Trophoblast cell (in vitro differentiated cells and primary cell): ENCODE results near the gene CAMSAP2.
A peak's percentile ranks its signal among the peaks of the same experiment; 100 is the strongest.

ENCODE experiments used
- DNase-seq, 2 donors: peaks; one replicate each; pipeline ENCODE4 v3.0.0-alpha.2; 2016
- H2AFZ ChIP-seq: 2 replicates; pipeline ENCODE4 v1.6.1; 2013; ENCODE audit warnings: low read length, moderate library complexity, mild to moderate bottlenecking; ENCODE audit not compliant: insufficient read depth, poor library complexity
- H2AK5ac ChIP-seq: 2 replicates; pipeline ENCODE4 v1.6.1; 2013; ENCODE audit warnings: mild to moderate bottlenecking, low read length
- H2BK120ac ChIP-seq: 2 replicates; pipeline ENCODE4 v1.6.1; 2013; ENCODE audit warnings: low read length, mild to moderate bottlenecking, moderate library complexity; ENCODE audit not compliant: insufficient read depth, poor library complexity
- H2BK12ac ChIP-seq: 2 replicates; pipeline ENCODE4 v1.6.1; 2013; ENCODE audit warnings: mild to moderate bottlenecking, low read length, moderate library complexity
- H2BK5ac ChIP-seq: 2 replicates; pipeline ENCODE4 v1.6.1; 2013; ENCODE audit warnings: low read length, low read depth, moderate library complexity, mild to moderate bottlenecking; ENCODE audit not compliant: poor library complexity
- H3K14ac ChIP-seq: 2 replicates; pipeline ENCODE4 v1.6.1; 2013; ENCODE audit warnings: mild to moderate bottlenecking, low read length
- H3K18ac ChIP-seq: 2 replicates; pipeline ENCODE4 v1.6.1; 2013; ENCODE audit warnings: mild to moderate bottlenecking, low read length
- H3K23ac ChIP-seq: 2 replicates; pipeline ENCODE4 v1.6.1; 2013; ENCODE audit warnings: low read length
- H3K27ac ChIP-seq: 2 replicates; pipeline ENCODE4 v1.5.1; 2013; ENCODE audit warnings: low read depth, mild to moderate bottlenecking, inconsistent platforms, low read length, moderate library complexity
- H3K27me3 ChIP-seq: 2 replicates; pipeline ENCODE4 v1.6.1; 2013; ENCODE audit warnings: inconsistent platforms, mild to moderate bottlenecking, low read length, moderate library complexity; ENCODE audit not compliant: insufficient read depth
- H3K36me3 ChIP-seq, 2 experiments: 1 replicate in 1 of 2; 2 replicates in 1 of 2; pipeline ENCODE4 v1.6.1; 2013; ENCODE audit warnings: low read length in 2 of 2, mild to moderate bottlenecking in 2 of 2, moderate library complexity in 1 of 2; ENCODE audit not compliant: insufficient read depth in 2 of 2, control insufficient read depth in 1 of 2
- H3K4ac ChIP-seq: 2 replicates; pipeline ENCODE4 v1.6.1; 2013; ENCODE audit warnings: low read depth, mild to moderate bottlenecking, low read length, moderate library complexity
- H3K4me1 ChIP-seq, 2 experiments: 1 replicate in 1 of 2; 2 replicates in 1 of 2; pipeline ENCODE4 v1.6.1; 2013; ENCODE audit warnings: low read length in 2 of 2, mild to moderate bottlenecking in 2 of 2, moderate library complexity in 1 of 2; ENCODE audit not compliant: insufficient read depth in 2 of 2, control insufficient read depth in 1 of 2
- H3K4me2 ChIP-seq: 2 replicates; pipeline ENCODE4 v1.6.1; 2013; ENCODE audit warnings: inconsistent platforms, mild to moderate bottlenecking, low read length, moderate library complexity
- H3K4me3 ChIP-seq: 2 replicates; pipeline ENCODE4 v1.5.1; 2013; ENCODE audit warnings: mild to moderate bottlenecking, low read depth, low read length, inconsistent platforms
- H3K79me1 ChIP-seq: one replicate; pipeline ENCODE4 v1.6.1; 2013; ENCODE audit warnings: low read length
- H3K79me2 ChIP-seq: 2 replicates; pipeline ENCODE4 v1.6.1; 2013; ENCODE audit warnings: low read length, mild to moderate bottlenecking; ENCODE audit not compliant: control insufficient read depth, insufficient read depth, poor library complexity
- H3K9ac ChIP-seq: 2 replicates; pipeline ENCODE4 v1.6.1; 2013; ENCODE audit warnings: mild to moderate bottlenecking, low read length
- H3K9me3 ChIP-seq: 2 replicates; pipeline ENCODE4 v1.6.1; 2013; ENCODE audit warnings: low read depth, mild to moderate bottlenecking, control low read depth, inconsistent platforms, low read length; ENCODE audit not compliant: insufficient read depth
- H4K12ac ChIP-seq: 2 replicates; pipeline ENCODE4 v1.6.1; 2013; ENCODE audit warnings: low read depth, mild to moderate bottlenecking, low read length, moderate library complexity
- H4K8ac ChIP-seq: 2 replicates; pipeline ENCODE4 v1.6.1; 2013; ENCODE audit warnings: low read depth, mild to moderate bottlenecking, low read length, moderate library complexity
- H4K91ac ChIP-seq: one replicate; pipeline ENCODE4 v1.6.1; 2013; ENCODE audit warnings: low read depth, mild to moderate bottlenecking, low read length, moderate library complexity
- WGBS: extraction: QIAGEN DNeasy Blood & Tissue Kit; methylation state at CpG from one replicate; pipeline ENCODE4 v1.1.7; 2013; ENCODE audit warnings: missing lambda C conversion rate; ENCODE audit not compliant: insufficient read length, insufficient coverage; ENCODE audit errors: extremely low coverage; 5-methylcytosine and 5-hydroxymethylcytosine counted together

CAMSAP2 gene

DNA sequence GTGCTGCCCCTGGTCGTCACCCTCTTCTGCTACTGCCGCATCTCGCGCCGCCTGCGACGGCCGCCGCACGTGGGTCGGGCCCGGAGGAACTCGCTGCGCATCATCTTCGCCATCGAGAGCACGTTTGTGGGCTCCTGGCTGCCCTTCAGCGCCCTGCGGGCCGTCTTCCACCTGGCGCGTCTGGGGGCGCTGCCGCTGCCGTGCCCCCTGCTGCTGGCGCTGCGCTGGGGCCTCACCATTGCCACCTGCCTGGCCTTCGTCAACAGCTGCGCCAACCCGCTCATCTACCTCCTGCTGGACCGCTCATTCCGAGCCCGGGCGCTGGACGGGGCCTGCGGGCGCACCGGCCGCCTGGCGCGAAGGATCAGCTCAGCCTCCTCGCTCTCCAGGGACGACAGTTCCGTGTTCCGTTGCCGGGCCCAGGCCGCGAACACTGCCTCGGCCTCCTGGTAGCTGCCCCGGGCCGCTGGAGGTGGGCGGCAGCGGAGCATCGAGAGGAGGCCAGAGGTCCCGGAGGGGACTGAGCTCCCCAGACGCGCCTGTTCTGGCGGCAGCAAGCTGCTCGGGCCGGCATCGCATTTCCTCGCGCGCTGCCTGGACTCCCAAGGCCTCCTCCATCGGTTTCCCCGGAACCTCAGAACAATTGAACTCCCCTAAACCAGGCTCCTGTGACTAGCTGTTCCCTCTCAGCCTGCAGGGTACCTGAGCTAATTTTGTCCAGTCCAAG, 135.1 kb downstream of the CAMSAP2 start:
- DNase-seq: no peak
- no peak overlapping the region for H4K8ac ChIP-seq
- no CpG with 5 or more reads among the region's 66 CpGs for WGBS

GRCh38 chr1:200874694-200875093, 136.0 kb downstream of the CAMSAP2 start:
- no peak overlapping the region for H3K4me3 ChIP-seq
- H3K9me3 ChIP-seq: no peaks in the 10 kb centered on the region
- H3K4me1 ChIP-seq: peaks cover 0 to 4% of the 10 kb centered on the region in 2 experiments
- H4K91ac ChIP-seq: no peak overlapping the region
- no peak overlapping the region for H4K12ac ChIP-seq
- H3K14ac ChIP-seq: no peak overlapping the region
- H3K27ac ChIP-seq: no peak overlapping the region
- no peaks in the 10 kb centered on the region for H3K36me3 ChIP-seq
- no CpG with 5 or more reads among the region's 6 CpGs for WGBS
- H3K27me3 ChIP-seq: no peaks in the 10 kb centered on the region
- H3K4me2 ChIP-seq: no peak overlapping the region
- H3K9ac ChIP-seq: no peak overlapping the region
- H4K8ac ChIP-seq: no peak overlapping the region
- H2BK5ac ChIP-seq: no peak overlapping the region
- no peak overlapping the region for H2AK5ac ChIP-seq
- no peak overlapping the region for H3K18ac ChIP-seq
- H2AFZ ChIP-seq: no peak overlapping the region
- H3K79me2 ChIP-seq: no peaks in the 10 kb centered on the region
- H2BK120ac ChIP-seq: no peak overlapping the region
- no peak for DNase-seq
- H3K79me1 ChIP-seq: no peaks in the 10 kb centered on the region
- H3K23ac ChIP-seq: no peak overlapping the region
- H3K4ac ChIP-seq: no peak overlapping the region
- H2BK12ac ChIP-seq: no peak overlapping the region

More for the DNA sequence above, 135.1 kb downstream of the CAMSAP2 start:
- no peak overlapping the region for H3K9ac ChIP-seq
- H4K12ac ChIP-seq: no peak overlapping the region
- H3K4me2 ChIP-seq: no peak overlapping the region
- H4K91ac ChIP-seq: no peak overlapping the region
- H3K9me3 ChIP-seq: no peaks in the 10 kb centered on the region
- H3K18ac ChIP-seq: no peak overlapping the region
- H2BK12ac ChIP-seq: no peak overlapping the region
- no peak overlapping the region for H2BK5ac ChIP-seq
- H2BK120ac ChIP-seq: no peak overlapping the region
- no peaks in the 10 kb centered on the region for H3K27me3 ChIP-seq
- H3K4me3 ChIP-seq: no peak overlapping the region
- H2AK5ac ChIP-seq: no peak overlapping the region
- H3K4ac ChIP-seq: no peak overlapping the region
- no peak overlapping the region for H3K23ac ChIP-seq
- no peak overlapping the region for H3K14ac ChIP-seq
- peak overlapping the region; percentile 3 for H2AFZ ChIP-seq
- H3K27ac ChIP-seq: no peak overlapping the region
- H3K4me1 ChIP-seq: peaks cover 0 to 4% of the 10 kb centered on the region in 2 experiments
- H3K79me1 ChIP-seq: no peaks in the 10 kb centered on the region
- no peaks in the 10 kb centered on the region for H3K36me3 ChIP-seq
- no peaks in the 10 kb centered on the region for H3K79me2 ChIP-seq

GRCh38 chr1:200875416-200875815, 136.7 kb downstream of the CAMSAP2 start:
- H3K4me3 ChIP-seq: peak overlapping the region; percentile 13
- H2BK120ac ChIP-seq: no peak overlapping the region
- no peaks in the 10 kb centered on the region for H3K36me3 ChIP-seq
- no peak overlapping the region for H4K12ac ChIP-seq
- H3K9ac ChIP-seq: no peak overlapping the region
- H3K27me3 ChIP-seq: no peaks in the 10 kb centered on the region
- H2BK12ac ChIP-seq: no peak overlapping the region
- no peaks in the 10 kb centered on the region for H3K9me3 ChIP-seq
- no peak overlapping the region for H3K18ac ChIP-seq
- no peak overlapping the region for H3K23ac ChIP-seq
- no peak overlapping the region for H2AFZ ChIP-seq
- no peaks in the 10 kb centered on the region for H3K79me2 ChIP-seq
- no peak overlapping the region for H2AK5ac ChIP-seq
- no peak for DNase-seq
- H3K79me1 ChIP-seq: no peaks in the 10 kb centered on the region
- no peak overlapping the region for H3K14ac ChIP-seq
- WGBS: no CpG with 5 or more reads among the region's 5 CpGs
- no peak overlapping the region for H4K8ac ChIP-seq
- no peak overlapping the region for H4K91ac ChIP-seq
- H3K4me2 ChIP-seq: no peak overlapping the region
- no peak overlapping the region for H2BK5ac ChIP-seq
- no peak overlapping the region for H3K27ac ChIP-seq
- H3K4ac ChIP-seq: no peak overlapping the region
- H3K4me1 ChIP-seq: peaks cover 0 to 9% of the 10 kb centered on the region in 2 experiments

DNA sequence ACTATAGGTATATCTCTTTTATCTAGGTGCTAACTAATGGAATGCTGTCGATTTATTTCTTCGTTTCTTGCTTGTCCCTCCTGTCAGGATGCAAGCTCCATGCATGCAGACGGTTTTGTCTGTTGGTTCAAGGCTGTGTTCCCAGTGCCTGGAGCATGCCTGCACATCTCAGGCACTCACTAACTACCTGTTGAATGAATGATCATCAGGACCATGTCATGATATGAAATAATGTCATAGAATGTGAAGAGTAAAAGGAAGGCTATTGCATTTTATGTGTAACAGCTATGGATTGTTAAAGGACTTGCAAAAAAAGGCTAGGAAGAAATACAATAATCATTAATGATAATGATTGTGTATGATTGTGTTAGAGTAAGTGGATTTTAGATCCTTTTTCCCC, 138.3 kb downstream of the CAMSAP2 start:
- no peak overlapping the region for H3K4me2 ChIP-seq
- DNase-seq: no peak
- H3K9me3 ChIP-seq: no peaks in the 10 kb centered on the region
- H3K79me2 ChIP-seq: no peaks in the 10 kb centered on the region
- no peak overlapping the region for H3K9ac ChIP-seq
- no peaks in the 10 kb centered on the region for H3K27me3 ChIP-seq
- H3K14ac ChIP-seq: no peak overlapping the region
- no peak overlapping the region for H3K4me3 ChIP-seq
- no peak overlapping the region for H4K91ac ChIP-seq
- H2AFZ ChIP-seq: no peak overlapping the region
- H2BK120ac ChIP-seq: no peak overlapping the region
- H3K18ac ChIP-seq: no peak overlapping the region
- no peak overlapping the region for H3K4ac ChIP-seq
- H3K79me1 ChIP-seq: no peaks in the 10 kb centered on the region
- peaks cover 0 to 9% of the 10 kb centered on the region in 2 experiments for H3K4me1 ChIP-seq
- no peak overlapping the region for H2BK12ac ChIP-seq
- H2BK5ac ChIP-seq: no peak overlapping the region
- no peak overlapping the region for H2AK5ac ChIP-seq
- no peak overlapping the region for H4K8ac ChIP-seq
- no peaks in the 10 kb centered on the region for H3K36me3 ChIP-seq
- no peak overlapping the region for H4K12ac ChIP-seq
- H3K23ac ChIP-seq: no peak overlapping the region
- H3K27ac ChIP-seq: no peak overlapping the region
- WGBS: no CpG with 5 or more reads among the region's 3 CpGs
